Lower lobe of right lung (tissue), 2 donors: Measurements from ENCODE around the gene NEURL1. TPM values are rescaled to one million over a fixed set of nuclear protein-coding genes. Genes with fewer than 3 reads are reported as not detected.

Experiments
- ATAC-seq, 2 donors: fragments of 200-7000 bp; cut with Tn5 transposase; one replicate each; pipeline ENCODE4 v1.9.1; 2020 to 2022; ENCODE audit warnings: mild to moderate bottlenecking in 2 of 2, moderate library complexity in 2 of 2
- DNase-seq: peaks from one replicate; pipeline ENCODE4 v3.0.0-alpha.2; 2020
- H3K27ac ChIP-seq: fragments of 200-600 bp; one replicate; pipeline ENCODE4 v1.8.0; 2022
- H3K27me3 ChIP-seq: fragments of 200-600 bp; one replicate; pipeline ENCODE4 v1.8.0; 2022; ENCODE audit warnings: low read depth
- H3K36me3 ChIP-seq: fragments of 200-600 bp; one replicate; pipeline ENCODE4 v1.8.0; 2022; ENCODE audit warnings: mild to moderate bottlenecking
- H3K4me1 ChIP-seq: fragments of 200-600 bp; one replicate; pipeline ENCODE4 v1.8.0; 2022
- H3K4me3 ChIP-seq: fragments of 200-600 bp; one replicate; pipeline ENCODE4 v1.8.0; 2022; ENCODE audit warnings: mild to moderate bottlenecking
- H3K9me3 ChIP-seq: fragments of 200-600 bp; one replicate; pipeline ENCODE4 v1.8.0; 2022
- intact Hi-C: fragments of 100-400 bp; cut with DNase I; formaldehyde crosslinking; loops from one replicate; pipeline ENCODE4 v1.11.0; 2022
- total RNA-seq: library from RNA; stranded (reverse); fragmentation: NEBNext Ultra II Directional; extraction: Animal tissue kit (Norgen Biotek cat#: 25700); gene quantifications from one replicate; pipeline ENCODE4 v1.2.1, GENCODE V29; 2021
- TF ChIP-seq, protein P1 (sequence below): fragments of 200-600 bp; IDR thresholded peaks from one replicate; pipeline ENCODE4 v1.8.0; 2022; ENCODE audit warnings: antibody characterized with exemption, mild to moderate bottlenecking
- donor health status: DM: no; HTN: yes; CAD: no; lungs with severe emphysema.

Gene NEURL1
- total RNA-seq, 1 donor from 2014 or later, result 0.95 TPM

DNA sequence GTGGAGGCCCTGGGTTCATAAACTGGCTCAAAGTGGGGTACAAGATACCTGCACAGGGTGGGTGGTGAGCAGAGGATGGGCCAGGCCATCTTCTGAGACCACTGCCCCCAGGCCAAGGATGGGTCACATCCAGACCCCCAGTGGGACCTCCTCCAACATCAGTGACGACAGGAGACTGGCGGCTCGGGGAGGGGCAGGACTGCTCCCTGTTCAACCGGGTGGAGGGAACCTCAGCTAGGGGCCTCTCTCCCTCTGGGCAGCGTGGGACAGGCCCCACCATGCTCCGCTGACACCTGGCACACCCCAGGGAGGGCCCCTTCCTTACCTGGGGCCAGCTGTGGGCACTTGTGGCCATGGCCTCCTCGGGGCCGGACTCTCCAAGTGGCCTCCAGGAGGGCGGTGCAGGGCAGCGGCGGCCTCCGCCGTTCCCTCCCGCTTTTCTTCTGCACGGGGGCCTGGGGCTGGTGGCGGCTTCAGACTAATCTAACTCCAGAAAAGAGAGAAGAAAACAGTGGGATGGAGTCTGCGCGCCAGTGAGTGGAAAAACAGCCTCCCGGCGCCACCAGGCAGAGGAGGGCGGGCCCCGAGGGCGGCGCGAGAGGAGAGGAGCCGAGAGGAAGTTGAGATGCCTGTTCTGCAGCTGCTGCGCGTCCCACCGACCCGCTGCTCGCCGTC is 41.5 kb upstream of the NEURL1 start, which contains the start of gene CALHM2:
Gene CALHM2 (minus strand): TSS at position 540 of the 675 bp plus-strand sequence. CDS start 2,429 bp downstream, outside the sequence.
- TF ChIP-seq, protein P1, sequence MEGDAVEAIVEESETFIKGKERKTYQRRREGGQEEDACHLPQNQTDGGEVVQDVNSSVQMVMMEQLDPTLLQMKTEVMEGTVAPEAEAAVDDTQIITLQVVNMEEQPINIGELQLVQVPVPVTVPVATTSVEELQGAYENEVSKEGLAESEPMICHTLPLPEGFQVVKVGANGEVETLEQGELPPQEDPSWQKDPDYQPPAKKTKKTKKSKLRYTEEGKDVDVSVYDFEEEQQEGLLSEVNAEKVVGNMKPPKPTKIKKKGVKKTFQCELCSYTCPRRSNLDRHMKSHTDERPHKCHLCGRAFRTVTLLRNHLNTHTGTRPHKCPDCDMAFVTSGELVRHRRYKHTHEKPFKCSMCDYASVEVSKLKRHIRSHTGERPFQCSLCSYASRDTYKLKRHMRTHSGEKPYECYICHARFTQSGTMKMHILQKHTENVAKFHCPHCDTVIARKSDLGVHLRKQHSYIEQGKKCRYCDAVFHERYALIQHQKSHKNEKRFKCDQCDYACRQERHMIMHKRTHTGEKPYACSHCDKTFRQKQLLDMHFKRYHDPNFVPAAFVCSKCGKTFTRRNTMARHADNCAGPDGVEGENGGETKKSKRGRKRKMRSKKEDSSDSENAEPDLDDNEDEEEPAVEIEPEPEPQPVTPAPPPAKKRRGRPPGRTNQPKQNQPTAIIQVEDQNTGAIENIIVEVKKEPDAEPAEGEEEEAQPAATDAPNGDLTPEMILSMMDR, result no peak
- Histone ChIP-seq H3K4me1 (peaks cover 50% of the 10 kb centered on the region), H3K27ac (peak within 1 kb of the TSS; percentile 89), H3K36me3 (peaks cover 36% of the 10 kb centered on the region), H3K4me3 (peak within 1 kb of the TSS; percentile 94), H3K27me3 (no peaks in the 10 kb centered on the region), H3K9me3 (no peaks in the 10 kb centered on the region)
- DNase-seq, result peak; percentile 77
- intact Hi-C loops, result no loop called here
- peak; percentile 82 to 84 for ATAC-seq

DNA sequence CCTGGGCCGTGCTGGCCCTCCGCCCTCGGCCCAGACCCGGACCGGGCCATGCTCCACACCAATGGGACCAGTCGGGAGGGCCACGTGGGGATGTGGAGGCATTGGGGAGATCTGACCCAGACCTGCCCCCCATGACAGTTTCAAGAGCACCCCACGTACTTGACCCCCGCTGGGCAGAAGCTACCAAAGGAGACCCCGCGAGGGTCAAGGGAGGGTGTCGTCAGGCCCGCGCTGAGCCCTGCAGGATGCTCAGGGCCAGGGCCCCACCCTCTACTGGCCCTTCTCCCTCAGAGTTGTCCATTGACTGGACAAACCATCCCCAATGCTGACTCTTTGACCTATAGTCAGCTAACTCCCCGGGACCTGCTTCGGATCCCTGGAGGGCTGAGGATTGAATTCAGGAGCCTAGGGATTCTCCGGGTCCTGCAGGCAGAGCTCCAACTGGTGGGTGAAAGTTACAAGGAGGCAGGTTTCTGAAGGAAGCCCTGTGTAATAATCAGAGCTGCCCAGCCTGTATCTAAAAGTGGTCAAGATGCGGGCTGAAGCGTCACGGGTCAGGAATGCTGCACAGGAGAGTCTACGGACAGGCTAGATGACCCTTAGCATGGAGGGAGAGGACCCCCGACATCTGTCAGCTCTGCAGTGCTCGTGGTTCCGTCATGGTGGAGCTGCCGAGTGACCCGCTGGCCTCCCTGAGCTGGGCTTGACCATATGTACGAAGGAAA is 40.8 kb upstream of the NEURL1 start:
- DNase-seq (peak; percentile 13), ATAC-seq (peak in 1 of 2 donors; percentile 1)
- no peaks in the 10 kb centered on the region for H3K9me3 ChIP-seq
- TF ChIP-seq, protein P1, result no peak
- peaks cover 43% of the 10 kb centered on the region for H3K4me1 ChIP-seq
- peaks cover 29% of the 10 kb centered on the region for H3K36me3 ChIP-seq
- H3K27me3 ChIP-seq, result no peaks in the 10 kb centered on the region
- peak overlapping the region; percentile 89 for H3K27ac ChIP-seq
- peak overlapping the region; percentile 94 for H3K4me3 ChIP-seq
- intact Hi-C loops, result no loop called here

DNA sequence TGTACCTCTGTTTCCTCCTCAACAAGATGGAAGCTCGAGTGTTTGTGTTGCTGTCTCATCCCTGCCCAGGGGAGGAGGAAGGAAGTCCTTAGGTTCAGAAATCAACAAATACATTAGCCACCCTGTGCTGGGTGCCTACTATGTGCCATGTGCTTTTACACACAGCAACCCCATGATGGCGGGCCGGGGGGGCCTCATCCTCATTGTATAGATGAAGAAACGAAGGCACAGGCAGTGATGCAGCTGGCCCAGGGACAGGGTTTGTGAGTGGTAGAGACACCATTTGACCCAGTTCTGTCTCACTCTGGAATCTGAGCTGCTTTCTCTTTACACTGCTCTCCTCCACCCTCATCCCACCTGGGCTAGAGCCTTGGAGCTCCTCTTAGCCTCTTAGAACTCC is 39.5 kb upstream of the NEURL1 start:
- Histone ChIP-seq H3K4me1 (peaks cover 31% of the 10 kb centered on the region), H3K4me3 (no peak overlapping the region), H3K36me3 (peaks cover 15% of the 10 kb centered on the region), H3K9me3 (no peaks in the 10 kb centered on the region), H3K27ac (no peak overlapping the region), H3K27me3 (no peaks in the 10 kb centered on the region)
- TF ChIP-seq, protein P1, result no peak
- intact Hi-C loops, result no loop called here
- no peak for DNase-seq
- ATAC-seq, result no peak

DNA sequence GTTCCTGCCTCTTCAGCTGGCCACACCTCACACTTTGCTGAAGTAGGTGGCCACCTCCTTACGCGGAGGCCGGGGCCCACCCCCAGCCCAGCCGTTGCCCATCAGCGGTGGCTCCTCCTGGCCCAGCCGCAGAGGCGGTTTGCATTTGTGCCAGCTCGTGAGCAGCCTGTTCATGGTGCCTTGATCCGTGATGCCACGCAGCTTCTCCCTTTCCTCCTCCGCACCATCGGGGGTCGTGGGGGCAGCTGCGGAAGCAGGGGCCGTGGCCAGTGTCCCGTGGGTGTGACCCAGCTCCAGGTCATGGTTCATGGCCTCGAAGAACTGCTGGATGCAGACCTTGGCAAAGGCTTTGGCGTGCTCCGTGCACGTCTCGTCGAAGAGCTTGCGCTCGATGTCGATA is 38.3 kb upstream of the NEURL1 start:
- no peak for ATAC-seq
- H3K36me3 ChIP-seq, result peaks cover 3% of the 10 kb centered on the region
- no peaks in the 10 kb centered on the region for H3K27me3 ChIP-seq
- no peak for DNase-seq
- no peaks in the 10 kb centered on the region for H3K9me3 ChIP-seq
- peaks cover 19% of the 10 kb centered on the region for H3K4me1 ChIP-seq
- TF ChIP-seq, protein P1, result no peak
- H3K27ac ChIP-seq, result no peak overlapping the region
- H3K4me3 ChIP-seq, result no peak overlapping the region
- intact Hi-C loops, result no loop called here

DNA sequence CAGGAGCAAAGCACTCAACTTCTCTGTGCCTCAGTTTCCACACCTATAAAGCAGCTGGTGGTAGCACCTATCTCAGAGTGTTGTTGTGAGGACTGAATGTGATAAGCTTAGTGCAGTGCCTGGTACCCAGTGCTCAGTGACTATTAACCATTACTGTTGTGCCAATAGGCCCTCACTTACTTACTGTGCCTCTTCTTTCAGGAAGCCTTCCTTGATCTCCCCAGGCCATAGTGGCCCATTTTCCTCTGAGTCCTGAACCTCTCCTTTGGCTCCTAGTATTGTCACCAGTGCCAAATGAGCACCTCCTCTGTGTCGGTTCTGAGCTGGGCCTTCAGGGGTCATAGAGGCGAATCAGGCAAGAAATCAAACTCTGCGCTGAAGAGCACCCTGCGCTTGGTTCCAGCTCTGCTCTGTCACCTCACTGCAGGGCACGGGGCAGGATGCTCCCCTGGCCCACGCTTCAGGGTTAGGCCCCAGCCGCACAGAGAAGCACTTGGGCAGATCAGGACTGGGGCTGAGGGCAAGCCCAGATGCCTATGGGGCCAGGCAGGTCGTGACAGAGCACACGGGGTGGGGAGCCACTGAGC is 37.3 kb upstream of the NEURL1 start:
- DNase-seq (no peak), ATAC-seq (no peak)
- Histone ChIP-seq H3K9me3 (no peaks in the 10 kb centered on the region), H3K4me3 (no peak overlapping the region), H3K4me1 (peaks cover 12% of the 10 kb centered on the region), H3K27me3 (no peaks in the 10 kb centered on the region), H3K36me3 (no peaks in the 10 kb centered on the region), H3K27ac (no peak overlapping the region)
- TF ChIP-seq, protein P1, result no peak
- intact Hi-C loops, result no loop called here
